NOMO-1 treated with dmso at 0.1 percent for 144 hours (cell line): ENCODE results near the gene SMOC1.

Experiments used
- DNase-seq: peaks from one replicate; lab custom pipeline; 2025; ENCODE audit not compliant: unreplicated experiment; lab: John Stamatoyannopoulos, UW

Gene SMOC1

DNA sequence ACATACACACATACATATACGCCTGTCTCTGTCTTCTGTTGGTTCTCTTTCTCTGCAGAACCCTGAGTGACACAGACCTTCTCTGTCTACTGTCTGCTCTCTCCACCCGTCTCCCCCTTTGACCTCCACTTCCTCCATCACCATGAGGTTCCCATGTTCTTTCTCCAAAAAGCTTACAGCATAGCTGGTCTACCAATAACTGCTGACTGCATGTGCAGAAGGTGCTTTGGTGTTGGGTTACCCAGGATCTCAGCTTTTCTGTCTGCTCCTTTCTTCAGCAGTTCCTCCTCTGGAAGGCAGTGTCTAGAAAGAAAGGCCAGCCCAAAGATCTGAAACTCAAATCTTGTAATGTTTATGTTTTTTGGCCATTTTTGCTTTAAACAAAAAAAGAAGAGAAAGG is 125.6 kb downstream of the SMOC1 start:
- no peak for DNase-seq

DNA sequence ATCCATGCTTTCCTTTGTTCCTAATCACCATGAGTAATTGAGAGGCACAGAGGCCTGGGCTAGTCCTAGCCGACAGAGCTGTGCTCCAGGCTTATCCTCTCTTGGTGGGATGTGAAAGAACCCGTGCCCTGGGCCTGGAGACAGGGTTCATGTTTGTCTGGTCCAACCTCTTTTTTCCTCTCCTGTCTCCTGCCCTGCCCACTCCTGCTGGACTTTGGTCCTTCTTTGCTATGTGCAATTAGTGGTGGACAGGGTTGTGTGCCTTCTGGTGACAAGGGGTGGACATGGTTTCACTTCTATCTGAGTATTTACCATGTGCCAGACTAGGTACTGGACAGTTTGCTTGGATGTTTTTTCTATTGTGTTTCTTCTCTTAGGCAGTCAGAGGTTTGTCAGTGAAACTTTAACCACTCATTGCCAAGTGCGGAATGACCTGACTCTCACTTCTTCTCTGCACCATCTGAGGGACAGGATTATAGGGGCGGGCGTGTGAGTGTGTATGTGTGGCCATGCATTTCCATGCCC is 126.1 kb downstream of the SMOC1 start:
- DNase-seq: no peak

DNA sequence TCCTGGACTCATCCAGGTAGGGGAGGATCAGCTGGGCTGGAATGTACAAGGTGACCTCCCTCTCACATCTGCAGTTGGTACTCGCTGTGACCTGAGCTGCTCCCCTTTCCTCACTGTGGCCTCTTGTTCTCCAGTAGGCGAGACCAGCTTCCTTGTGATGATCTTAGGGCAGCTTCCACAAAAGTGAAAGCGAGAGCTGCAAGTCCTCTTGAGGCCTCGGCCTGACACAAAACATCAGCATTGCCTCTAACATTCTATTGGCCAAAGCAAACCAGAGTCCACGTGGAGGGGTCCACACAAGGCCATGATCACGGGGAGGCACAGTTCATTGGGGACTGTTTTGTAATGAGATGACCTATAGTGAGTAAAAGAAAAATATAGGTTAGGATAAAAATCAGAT is 127.5 kb downstream of the SMOC1 start:
- DNase-seq: no peak

GRCh38 chr14:70008284-70009262 is 129.4 kb downstream of the SMOC1 start:
- DNase-seq: no peak

DNA sequence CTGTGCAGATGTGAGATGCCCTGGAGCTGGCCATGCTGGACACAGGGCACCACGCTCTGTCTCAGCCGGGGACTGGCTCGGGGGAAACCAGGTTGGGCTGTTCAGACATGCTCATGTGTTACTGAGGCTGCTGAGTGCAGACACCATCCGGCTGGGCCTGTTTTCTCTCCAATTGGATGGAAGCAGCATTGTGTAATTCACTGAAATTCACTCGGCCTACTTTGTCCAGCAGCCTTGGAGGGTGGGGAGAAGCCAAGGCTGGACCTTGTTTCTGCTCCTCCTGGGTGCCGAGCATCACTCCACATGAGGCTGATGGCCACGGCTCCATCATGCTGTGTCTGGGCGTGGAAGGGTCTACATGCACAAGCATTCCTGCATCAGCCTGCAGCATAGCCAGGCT is 130.7 kb downstream of the SMOC1 start:
- no peak for DNase-seq

- no peak for DNase-seq
Observed at GRCh38 chr14:70011098-70011497, 131.9 kb downstream of the SMOC1 start.

DNA sequence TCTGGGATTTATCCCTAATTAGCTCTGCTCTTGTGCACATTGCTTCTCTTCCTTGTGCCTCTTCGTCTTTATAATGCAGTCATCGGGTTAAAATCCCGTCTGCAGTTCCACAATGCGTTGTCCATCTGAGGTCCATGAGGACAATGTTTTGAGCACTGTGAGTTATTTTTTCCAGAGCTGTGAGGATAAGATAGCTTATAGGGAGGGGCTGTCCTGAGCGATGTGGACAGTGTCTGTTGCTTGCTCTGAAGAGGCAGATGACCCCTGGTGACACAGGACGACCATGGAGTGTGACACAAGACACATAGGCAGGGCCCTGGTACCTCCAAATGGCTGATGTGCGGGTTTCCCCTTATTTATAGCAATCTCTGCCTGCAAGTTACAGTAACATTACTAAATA is 132.5 kb downstream of the SMOC1 start:
- no peak for DNase-seq

DNA sequence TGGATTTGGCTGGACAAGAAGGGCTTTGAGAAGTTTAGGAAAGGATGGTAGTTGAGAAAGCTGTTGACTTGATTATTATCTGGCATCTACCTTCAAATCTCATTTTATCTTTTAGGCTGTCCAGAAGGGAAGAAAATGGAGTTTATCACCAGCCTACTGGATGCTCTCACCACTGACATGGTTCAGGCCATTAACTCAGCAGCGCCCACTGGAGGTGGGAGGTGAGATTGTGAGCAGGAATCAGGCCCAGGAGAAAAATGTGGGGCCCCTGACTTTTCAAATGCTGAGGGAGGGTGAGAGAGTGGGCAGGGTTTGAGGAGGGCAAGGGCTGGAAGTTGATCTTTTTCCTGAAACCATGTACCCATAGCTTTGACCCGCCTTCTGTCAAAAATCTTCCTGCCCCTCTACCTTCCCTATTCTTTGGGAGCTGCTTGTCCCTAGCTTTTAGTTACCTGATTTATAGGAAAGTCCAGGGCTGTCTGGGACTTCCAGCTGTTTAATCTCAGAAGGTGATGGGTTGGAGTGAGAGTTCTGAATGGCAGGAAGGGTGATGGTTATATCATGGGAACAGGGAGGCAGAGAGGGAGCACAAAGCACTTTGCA is 134.2 kb downstream of the SMOC1 start:
- DNase-seq: no peak

DNA sequence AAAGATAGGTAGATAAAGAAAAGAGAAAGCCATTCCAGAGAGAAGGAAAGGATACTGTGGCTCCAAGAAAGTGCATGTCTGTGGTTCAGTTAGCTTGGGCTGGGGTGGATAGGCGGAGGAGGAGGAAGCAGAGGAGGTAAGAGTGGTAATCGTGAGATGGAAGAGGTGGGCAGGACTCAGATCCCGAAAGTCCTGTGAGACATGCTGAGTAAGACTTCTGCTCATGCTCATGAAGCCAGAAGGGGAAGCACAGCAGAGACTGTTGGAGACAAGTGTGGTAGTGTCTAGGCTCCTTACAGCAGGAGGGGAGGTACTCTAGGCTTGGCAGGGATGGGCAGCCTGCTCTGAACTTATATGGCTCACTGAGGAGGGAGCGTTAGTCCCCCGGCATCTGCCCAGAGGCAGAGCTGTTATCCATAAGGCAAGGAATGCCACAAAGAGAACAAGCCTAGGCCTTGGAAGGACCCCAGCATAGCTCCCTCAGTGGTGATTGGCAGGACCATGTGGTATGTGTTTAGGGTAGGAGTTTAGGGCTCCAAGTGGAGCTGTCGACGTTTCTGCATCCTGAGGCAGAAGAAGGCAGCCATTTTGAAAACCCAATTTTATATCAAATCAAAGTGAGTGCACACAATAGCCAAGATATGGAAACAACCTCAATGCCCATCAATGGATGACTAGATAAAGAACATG is 135.3 kb downstream of the SMOC1 start:
- DNase-seq: no peak

DNA sequence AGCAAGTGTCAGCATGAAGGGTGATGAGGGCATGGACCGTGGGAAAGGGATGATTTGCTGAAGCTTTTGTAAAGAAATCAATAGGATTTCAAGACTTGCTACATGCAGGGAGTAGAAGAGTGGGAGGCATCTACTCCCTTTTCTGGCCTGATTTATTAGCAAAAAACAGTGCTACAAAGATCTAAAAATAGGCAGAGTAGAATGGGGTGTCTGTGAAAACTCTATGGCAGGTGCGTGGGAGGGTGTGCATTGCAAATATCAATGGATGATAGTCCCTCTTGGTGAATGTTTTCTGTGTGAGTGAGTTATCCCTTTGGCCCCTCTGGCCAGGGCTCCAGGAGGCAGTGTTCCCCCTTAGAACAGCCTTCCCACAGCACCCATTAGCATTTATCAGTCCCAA is 139.0 kb downstream of the SMOC1 start:
- DNase-seq: no peak

GRCh38 chr14:70018713-70019211 is 139.5 kb downstream of the SMOC1 start:
- peak; percentile 79 for DNase-seq

GRCh38 chr14:70019695-70020094 is 140.5 kb downstream of the SMOC1 start:
- DNase-seq: no peak

DNA sequence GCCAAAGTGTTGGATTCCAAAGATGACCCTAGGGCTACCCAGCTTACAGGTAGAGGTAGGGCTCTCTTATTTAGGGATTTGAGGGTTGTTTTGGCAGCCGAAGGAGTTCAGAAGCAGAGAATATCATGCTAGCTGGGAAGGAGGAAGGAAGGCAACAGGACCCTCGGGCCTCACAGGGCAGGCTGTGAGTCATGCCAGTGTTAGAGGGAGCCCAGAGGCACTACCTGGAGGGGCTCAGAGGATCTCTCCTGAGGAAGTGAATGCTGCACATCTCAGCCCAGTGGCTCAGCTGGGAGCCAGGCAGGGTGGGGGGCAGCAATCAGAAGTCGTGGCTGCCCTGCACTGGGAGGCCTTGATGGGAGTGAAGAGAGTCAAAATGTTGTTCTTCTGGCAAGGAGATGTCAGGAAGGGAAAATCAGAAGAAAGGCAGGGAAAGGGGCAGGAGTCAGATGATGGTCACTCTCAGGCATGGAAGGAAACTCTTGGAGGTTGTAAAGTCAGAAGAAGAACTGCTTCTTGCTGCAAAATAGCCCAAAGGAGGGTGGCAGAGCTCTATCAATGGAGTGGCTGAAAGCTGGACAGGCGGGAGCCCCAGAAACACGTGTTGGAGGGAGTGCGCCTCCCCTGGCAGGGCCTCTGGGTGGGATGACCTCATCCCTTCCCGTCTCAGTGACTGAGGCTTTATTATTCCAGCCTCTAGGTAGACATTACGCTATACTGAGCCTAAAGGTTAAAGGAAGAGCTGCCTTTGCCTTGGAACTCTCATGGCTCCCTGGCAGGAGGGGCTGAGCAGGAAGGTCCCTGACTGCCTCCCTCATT is 141.3 kb downstream of the SMOC1 start:
- no peak for DNase-seq

DNA sequence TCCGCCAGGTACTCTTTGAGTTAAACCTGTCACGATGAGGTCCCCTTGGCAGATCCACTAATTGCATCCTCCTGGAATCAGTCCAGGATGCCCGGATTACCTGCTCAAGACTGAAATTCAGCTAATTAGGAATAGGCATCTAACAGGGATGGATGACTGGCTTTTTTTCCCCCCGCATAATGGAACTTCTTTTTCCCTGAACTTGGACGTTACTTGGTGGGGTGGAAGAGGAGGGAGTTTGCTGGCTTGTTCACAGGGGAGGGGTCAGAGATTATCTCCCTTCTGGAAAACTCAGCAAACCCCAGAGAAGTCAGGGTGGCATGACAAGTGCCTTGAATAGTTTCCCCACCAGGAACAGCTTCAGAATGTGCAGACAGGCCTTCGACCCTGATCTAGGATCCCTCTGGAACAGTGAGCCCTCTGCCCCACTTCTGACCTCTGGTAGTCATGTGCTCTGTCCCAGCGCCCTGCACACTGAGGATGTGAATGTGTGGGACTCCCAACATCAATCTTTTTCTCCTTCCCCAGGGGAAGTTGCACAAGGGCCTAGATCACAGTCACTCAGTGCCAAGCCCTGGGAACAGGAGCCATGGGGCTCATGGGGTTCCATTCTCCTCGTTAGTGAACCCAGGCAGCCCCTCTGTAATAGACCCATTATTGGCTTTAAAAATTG is 142.5 kb downstream of the SMOC1 start:
- no peak for DNase-seq

- DNase-seq: no peak
Observed at GRCh38 chr14:70022771-70023445, 143.7 kb downstream of the SMOC1 start.

- DNase-seq: no peak
Observed at GRCh38 chr14:70023871-70024270, 144.7 kb downstream of the SMOC1 start.

- DNase-seq: no peak
Observed at GRCh38 chr14:70027785-70028428, 148.7 kb downstream of the SMOC1 start.

GRCh38 chr14:70029296-70030132 is 150.3 kb downstream of the SMOC1 start:
- no peak for DNase-seq
